GM23338 (cell line): ENCODE measurements around the gene FBXL5.

Experiments used
- CREB1 ChIP-seq: fragments of 250-450 bp; sonication (Bioruptor Pico); IDR thresholded peaks from 2 replicates; pipeline ENCODE4 v1.5.0; 2020; ENCODE audit warnings: low read depth, mild to moderate bottlenecking, moderate library complexity
- EZH2 ChIP-seq: fragments of 200-600 bp; sonication (generic); IDR thresholded peaks from one replicate; pipeline ENCODE4 v1.8.0; 2017; ENCODE audit warnings: antibody characterized with exemption, mild to moderate bottlenecking, low read depth; ENCODE audit not compliant: unreplicated experiment
- EZH2phosphoT487 ChIP-seq: fragments of 200-600 bp; sonication (generic); IDR thresholded peaks from one replicate; pipeline ENCODE4 v1.8.1; 2018; ENCODE audit warnings: antibody characterized with exemption; ENCODE audit not compliant: unreplicated experiment
- NANOG ChIP-seq: IDR thresholded peaks from 2 replicates; pipeline ENCODE4 v1.6.1; 2016; ENCODE audit warnings: antibody characterized with exemption, borderline replicate concordance
- POLR2AphosphoS5 ChIP-seq: IDR thresholded peaks from 2 replicates; pipeline ENCODE4 v1.6.1; 2016; ENCODE audit warnings: antibody characterized with exemption, low read depth
- STAT1 ChIP-seq: IDR thresholded peaks from one replicate; pipeline ENCODE4 v1.6.1; 2016; ENCODE audit warnings: antibody characterized with exemption; ENCODE audit not compliant: unreplicated experiment
- ZNF114 ChIP-seq: fragments of 250-450 bp; sonication (Bioruptor Pico); IDR thresholded peaks from 2 replicates; pipeline ENCODE4 v1.5.0; 2020; ENCODE audit warnings: mild to moderate bottlenecking, moderate library complexity
- ZNF331 ChIP-seq: fragments of 250-450 bp; sonication (Bioruptor Pico); IDR thresholded peaks from 2 replicates; pipeline ENCODE4 v1.5.0; 2020; ENCODE audit warnings: low read depth, mild to moderate bottlenecking, moderate library complexity
- TF ChIP-seq, protein P1 (sequence below), 2 experiments: fragments of 200-600 bp in 1 of 2; sonication (generic) in 1 of 2; conservative IDR thresholded peaks; 2 replicates each; pipeline versions ENCODE4 v1.5.1 to v1.6.1; 2016 to 2017; ENCODE audit warnings: antibody characterized with exemption in 2 of 2, low read depth in 2 of 2, mild to moderate bottlenecking in 2 of 2, moderate library complexity in 1 of 2
- TF ChIP-seq, protein P2 (sequence below): IDR thresholded peaks from one replicate; pipeline ENCODE4 v1.6.1; 2018; ENCODE audit warnings: antibody characterized with exemption; ENCODE audit not compliant: unreplicated experiment
- TF ChIP-seq, protein P3 (sequence below): IDR thresholded peaks from 2 replicates; pipeline ENCODE4 v1.6.1; 2016; ENCODE audit warnings: antibody characterized with exemption
- TF ChIP-seq, protein P4 (sequence below): fragments of 250-450 bp; sonication (Bioruptor Pico); IDR thresholded peaks from 2 replicates; pipeline ENCODE4 v1.5.0; 2020; ENCODE audit warnings: mild to moderate bottlenecking, moderate library complexity

DNA sequence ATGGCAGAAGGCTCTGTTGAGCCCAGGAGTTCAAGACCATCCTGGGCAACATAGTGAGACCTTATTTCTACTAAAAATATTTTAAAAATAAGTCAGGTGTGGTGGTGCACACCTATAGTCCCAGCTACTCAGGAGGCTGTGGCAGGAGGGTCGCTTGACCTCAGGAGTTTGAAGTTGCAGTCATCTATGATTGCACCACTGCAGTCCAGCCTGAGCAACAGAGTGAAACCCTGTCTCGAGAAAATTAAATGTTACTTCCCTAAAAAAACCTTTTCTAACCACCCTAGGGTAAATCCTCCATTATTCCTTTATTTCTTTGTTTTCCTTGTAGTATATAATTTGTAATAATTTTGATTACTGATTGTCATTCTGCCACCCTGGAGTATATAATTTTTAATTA lies 34.4 kb upstream of the FBXL5 start:
- TF ChIP-seq EZH2phosphoT487 (no peak), EZH2 (no peak), POLR2AphosphoS5 (no peak), ZNF331 (CRISPR knock-in tag) (no peak), CREB1 (CRISPR knock-in tag) (no peak), ZNF114 (CRISPR knock-in tag) (no peak), STAT1 (no peak), NANOG (no peak)
- TF ChIP-seq, protein P1, sequence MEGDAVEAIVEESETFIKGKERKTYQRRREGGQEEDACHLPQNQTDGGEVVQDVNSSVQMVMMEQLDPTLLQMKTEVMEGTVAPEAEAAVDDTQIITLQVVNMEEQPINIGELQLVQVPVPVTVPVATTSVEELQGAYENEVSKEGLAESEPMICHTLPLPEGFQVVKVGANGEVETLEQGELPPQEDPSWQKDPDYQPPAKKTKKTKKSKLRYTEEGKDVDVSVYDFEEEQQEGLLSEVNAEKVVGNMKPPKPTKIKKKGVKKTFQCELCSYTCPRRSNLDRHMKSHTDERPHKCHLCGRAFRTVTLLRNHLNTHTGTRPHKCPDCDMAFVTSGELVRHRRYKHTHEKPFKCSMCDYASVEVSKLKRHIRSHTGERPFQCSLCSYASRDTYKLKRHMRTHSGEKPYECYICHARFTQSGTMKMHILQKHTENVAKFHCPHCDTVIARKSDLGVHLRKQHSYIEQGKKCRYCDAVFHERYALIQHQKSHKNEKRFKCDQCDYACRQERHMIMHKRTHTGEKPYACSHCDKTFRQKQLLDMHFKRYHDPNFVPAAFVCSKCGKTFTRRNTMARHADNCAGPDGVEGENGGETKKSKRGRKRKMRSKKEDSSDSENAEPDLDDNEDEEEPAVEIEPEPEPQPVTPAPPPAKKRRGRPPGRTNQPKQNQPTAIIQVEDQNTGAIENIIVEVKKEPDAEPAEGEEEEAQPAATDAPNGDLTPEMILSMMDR (conservative IDR thresholded peaks at IDR 0.05; ENCODE audit: low read depth in 2 of 2): no peak
- TF ChIP-seq, protein P2, sequence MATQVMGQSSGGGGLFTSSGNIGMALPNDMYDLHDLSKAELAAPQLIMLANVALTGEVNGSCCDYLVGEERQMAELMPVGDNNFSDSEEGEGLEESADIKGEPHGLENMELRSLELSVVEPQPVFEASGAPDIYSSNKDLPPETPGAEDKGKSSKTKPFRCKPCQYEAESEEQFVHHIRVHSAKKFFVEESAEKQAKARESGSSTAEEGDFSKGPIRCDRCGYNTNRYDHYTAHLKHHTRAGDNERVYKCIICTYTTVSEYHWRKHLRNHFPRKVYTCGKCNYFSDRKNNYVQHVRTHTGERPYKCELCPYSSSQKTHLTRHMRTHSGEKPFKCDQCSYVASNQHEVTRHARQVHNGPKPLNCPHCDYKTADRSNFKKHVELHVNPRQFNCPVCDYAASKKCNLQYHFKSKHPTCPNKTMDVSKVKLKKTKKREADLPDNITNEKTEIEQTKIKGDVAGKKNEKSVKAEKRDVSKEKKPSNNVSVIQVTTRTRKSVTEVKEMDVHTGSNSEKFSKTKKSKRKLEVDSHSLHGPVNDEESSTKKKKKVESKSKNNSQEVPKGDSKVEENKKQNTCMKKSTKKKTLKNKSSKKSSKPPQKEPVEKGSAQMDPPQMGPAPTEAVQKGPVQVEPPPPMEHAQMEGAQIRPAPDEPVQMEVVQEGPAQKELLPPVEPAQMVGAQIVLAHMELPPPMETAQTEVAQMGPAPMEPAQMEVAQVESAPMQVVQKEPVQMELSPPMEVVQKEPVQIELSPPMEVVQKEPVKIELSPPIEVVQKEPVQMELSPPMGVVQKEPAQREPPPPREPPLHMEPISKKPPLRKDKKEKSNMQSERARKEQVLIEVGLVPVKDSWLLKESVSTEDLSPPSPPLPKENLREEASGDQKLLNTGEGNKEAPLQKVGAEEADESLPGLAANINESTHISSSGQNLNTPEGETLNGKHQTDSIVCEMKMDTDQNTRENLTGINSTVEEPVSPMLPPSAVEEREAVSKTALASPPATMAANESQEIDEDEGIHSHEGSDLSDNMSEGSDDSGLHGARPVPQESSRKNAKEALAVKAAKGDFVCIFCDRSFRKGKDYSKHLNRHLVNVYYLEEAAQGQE: no peak
- TF ChIP-seq, protein P3, sequence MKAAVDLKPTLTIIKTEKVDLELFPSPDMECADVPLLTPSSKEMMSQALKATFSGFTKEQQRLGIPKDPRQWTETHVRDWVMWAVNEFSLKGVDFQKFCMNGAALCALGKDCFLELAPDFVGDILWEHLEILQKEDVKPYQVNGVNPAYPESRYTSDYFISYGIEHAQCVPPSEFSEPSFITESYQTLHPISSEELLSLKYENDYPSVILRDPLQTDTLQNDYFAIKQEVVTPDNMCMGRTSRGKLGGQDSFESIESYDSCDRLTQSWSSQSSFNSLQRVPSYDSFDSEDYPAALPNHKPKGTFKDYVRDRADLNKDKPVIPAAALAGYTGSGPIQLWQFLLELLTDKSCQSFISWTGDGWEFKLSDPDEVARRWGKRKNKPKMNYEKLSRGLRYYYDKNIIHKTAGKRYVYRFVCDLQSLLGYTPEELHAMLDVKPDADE: no peak
- TF ChIP-seq, protein P4, sequence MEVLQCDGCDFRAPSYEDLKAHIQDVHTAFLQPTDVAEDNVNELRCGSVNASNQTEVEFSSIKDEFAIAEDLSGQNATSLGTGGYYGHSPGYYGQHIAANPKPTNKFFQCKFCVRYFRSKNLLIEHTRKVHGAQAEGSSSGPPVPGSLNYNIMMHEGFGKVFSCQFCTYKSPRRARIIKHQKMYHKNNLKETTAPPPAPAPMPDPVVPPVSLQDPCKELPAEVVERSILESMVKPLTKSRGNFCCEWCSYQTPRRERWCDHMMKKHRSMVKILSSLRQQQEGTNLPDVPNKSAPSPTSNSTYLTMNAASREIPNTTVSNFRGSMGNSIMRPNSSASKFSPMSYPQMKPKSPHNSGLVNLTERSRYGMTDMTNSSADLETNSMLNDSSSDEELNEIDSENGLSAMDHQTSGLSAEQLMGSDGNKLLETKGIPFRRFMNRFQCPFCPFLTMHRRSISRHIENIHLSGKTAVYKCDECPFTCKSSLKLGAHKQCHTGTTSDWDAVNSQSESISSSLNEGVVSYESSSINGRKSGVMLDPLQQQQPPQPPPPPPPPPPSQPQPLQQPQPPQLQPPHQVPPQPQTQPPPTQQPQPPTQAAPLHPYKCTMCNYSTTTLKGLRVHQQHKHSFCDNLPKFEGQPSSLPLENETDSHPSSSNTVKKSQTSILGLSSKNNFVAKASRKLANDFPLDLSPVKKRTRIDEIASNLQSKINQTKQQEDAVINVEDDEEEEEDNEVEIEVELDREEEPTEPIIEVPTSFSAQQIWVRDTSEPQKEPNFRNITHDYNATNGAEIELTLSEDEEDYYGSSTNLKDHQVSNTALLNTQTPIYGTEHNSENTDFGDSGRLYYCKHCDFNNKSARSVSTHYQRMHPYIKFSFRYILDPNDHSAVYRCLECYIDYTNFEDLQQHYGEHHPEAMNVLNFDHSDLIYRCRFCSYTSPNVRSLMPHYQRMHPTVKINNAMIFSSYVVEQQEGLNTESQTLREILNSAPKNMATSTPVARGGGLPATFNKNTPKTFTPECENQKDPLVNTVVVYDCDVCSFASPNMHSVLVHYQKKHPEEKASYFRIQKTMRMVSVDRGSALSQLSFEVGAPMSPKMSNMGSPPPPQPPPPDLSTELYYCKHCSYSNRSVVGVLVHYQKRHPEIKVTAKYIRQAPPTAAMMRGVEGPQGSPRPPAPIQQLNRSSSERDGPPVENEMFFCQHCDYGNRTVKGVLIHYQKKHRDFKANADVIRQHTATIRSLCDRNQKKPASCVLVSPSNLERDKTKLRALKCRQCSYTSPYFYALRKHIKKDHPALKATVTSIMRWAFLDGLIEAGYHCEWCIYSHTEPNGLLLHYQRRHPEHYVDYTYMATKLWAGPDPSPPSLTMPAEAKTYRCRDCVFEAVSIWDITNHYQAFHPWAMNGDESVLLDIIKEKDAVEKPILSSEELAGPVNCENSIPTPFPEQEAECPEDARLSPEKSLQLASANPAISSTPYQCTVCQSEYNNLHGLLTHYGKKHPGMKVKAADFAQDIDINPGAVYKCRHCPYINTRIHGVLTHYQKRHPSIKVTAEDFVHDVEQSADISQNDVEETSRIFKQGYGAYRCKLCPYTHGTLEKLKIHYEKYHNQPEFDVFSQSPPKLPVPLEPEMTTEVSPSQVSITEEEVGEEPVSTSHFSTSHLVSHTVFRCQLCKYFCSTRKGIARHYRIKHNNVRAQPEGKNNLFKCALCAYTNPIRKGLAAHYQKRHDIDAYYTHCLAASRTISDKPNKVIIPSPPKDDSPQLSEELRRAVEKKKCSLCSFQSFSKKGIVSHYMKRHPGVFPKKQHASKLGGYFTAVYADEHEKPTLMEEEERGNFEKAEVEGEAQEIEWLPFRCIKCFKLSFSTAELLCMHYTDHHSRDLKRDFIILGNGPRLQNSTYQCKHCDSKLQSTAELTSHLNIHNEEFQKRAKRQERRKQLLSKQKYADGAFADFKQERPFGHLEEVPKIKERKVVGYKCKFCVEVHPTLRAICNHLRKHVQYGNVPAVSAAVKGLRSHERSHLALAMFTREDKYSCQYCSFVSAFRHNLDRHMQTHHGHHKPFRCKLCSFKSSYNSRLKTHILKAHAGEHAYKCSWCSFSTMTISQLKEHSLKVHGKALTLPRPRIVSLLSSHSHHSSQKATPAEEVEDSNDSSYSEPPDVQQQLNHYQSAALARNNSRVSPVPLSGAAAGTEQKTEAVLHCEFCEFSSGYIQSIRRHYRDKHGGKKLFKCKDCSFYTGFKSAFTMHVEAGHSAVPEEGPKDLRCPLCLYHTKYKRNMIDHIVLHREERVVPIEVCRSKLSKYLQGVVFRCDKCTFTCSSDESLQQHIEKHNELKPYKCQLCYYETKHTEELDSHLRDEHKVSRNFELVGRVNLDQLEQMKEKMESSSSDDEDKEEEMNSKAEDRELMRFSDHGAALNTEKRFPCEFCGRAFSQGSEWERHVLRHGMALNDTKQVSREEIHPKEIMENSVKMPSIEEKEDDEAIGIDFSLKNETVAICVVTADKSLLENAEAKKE (CRISPR knock-in tag): no peak
